K562 (cell line): Measurements from ENCODE around the gene ARL13B. TPM values are rescaled to one million over a fixed set of nuclear protein-coding genes. Genes with fewer than 3 reads are reported as not detected.
A peak's percentile ranks its signal among the peaks of the same experiment; 100 is the strongest.

Source experiments
- ATAC-seq: fragments of 200-7000 bp; cut with Tn5 transposase; 3 replicates; pipeline ENCODE4 v1.9.1; 2020; ENCODE audit warnings: moderate library complexity
- BruUV-seq: library from RNA; stranded (reverse); fragments of 400-500 nt; replicated peaks from 2 replicates; lab custom pipeline; 2021; lab: Mats Ljungman, UMichigan
- CTCF ChIA-PET: fragments of 300-600 bp; formaldehyde crosslinking; extraction: SDS; loops from one replicate; lab custom pipeline; 2021; ENCODE audit warnings: low intra/inter-chr PET ratio; lab: Yijun Ruan, JAX
- POLR2A ChIA-PET: fragments of 300-600, 350-650 bp; sonication (Branson Sonifier 250); formaldehyde crosslinking; extraction: SDS; loops from one replicate; lab custom pipeline; 2021; ENCODE audit warnings: antibody characterized with exemption, inconsistent platforms; lab: Yijun Ruan, JAX
- DNase-seq, 4 experiments: peaks; one replicate each; pipeline versions ENCODE4 v3.0.0 to v3.0.0-alpha.2; 2011 to 2018; ENCODE audit warnings: low spot score in 3 of 4, mixed read lengths in 3 of 4; ENCODE audit errors: extremely low read depth in 1 of 4
- FAIRE-seq: peaks from 2 replicates; lab custom pipeline; 2011; peaks lifted over from hg19 to GRCh38; lab: Jason Lieb, UNC
- H2AFZ ChIP-seq: 2 replicates; pipeline ENCODE4 v1.6.0; 2011; ENCODE audit warnings: low read depth, low read length, control low read depth, inconsistent platforms
- H3K27ac ChIP-seq: fragments of 200-600 bp; 3 replicates; pipeline ENCODE4 v1.8.0; 2011; ENCODE audit warnings: low read depth, mild to moderate bottlenecking, control low read depth, inconsistent platforms, low read length, moderate library complexity, mixed read lengths; ENCODE audit errors: extremely low read depth
- H3K27me3 ChIP-seq, 2 experiments: fragments of 300-600 bp in 1 of 2; 2 replicates in 1 of 2; 3 replicates in 1 of 2; pipeline versions ENCODE4 v1.6.0 to v1.8.0; 2011; ENCODE audit warnings: inconsistent platforms in 2 of 2, low read length in 2 of 2, mild to moderate bottlenecking in 1 of 2, mixed read lengths in 1 of 2, moderate library complexity in 1 of 2; ENCODE audit not compliant: control insufficient read depth in 2 of 2, insufficient read depth in 2 of 2
- H3K36me3 ChIP-seq: fragments of 300-600 bp; 3 replicates; pipeline ENCODE4 v1.8.0; 2011; ENCODE audit warnings: mild to moderate bottlenecking, low read length, inconsistent platforms; ENCODE audit not compliant: control insufficient read depth, insufficient read depth
- H3K4me1 ChIP-seq, 2 experiments: fragments of 200-600 bp in 1 of 2; replicated peaks in 1 of 2; 2 replicates in 1 of 2; 3 replicates in 1 of 2; pipeline versions ENCODE4 v1.5.1 to v1.8.0; 2011; ENCODE audit warnings: inconsistent platforms in 2 of 2, low read length in 2 of 2, mild to moderate bottlenecking in 1 of 2, mixed read lengths in 1 of 2, moderate library complexity in 1 of 2; ENCODE audit not compliant: control insufficient read depth in 2 of 2, insufficient read depth in 2 of 2
- H3K4me2 ChIP-seq: 2 replicates; pipeline ENCODE4 v1.6.1; 2011; ENCODE audit warnings: low read length, control low read depth, inconsistent platforms, mixed read lengths; ENCODE audit not compliant: insufficient read depth
- H3K4me3 ChIP-seq: fragments of 200-600 bp; sonication (generic), shearing (Covaris generic); 2 replicates; pipeline ENCODE4 v1.5.1; 2016; ENCODE audit warnings: control low read depth, inconsistent platforms
- H3K79me2 ChIP-seq: fragments of 200-600 bp; 3 replicates; pipeline ENCODE4 v1.8.0; 2011; ENCODE audit warnings: low read length, inconsistent platforms; ENCODE audit not compliant: control insufficient read depth, insufficient read depth
- H3K9ac ChIP-seq, 2 experiments: 2 replicates each; pipeline versions ENCODE4 v1.6.0 to v1.6.1; 2011; ENCODE audit warnings: low read depth in 2 of 2, low read length in 2 of 2, control low read depth in 1 of 2, inconsistent platforms in 1 of 2, mild to moderate bottlenecking in 1 of 2, mixed read lengths in 1 of 2; ENCODE audit not compliant: insufficient read depth in 1 of 2
- H3K9me1 ChIP-seq: one replicate; pipeline ENCODE4 v1.6.0; 2011; ENCODE audit warnings: inconsistent platforms, mild to moderate bottlenecking, low read length, moderate library complexity; ENCODE audit not compliant: control insufficient read depth, insufficient read depth
- H3K9me3 ChIP-seq: replicated peaks from 2 replicates; pipeline ENCODE4 v1.5.1; 2011; ENCODE audit warnings: low read depth, low read length, inconsistent platforms; ENCODE audit not compliant: control insufficient read depth, insufficient read depth
- H4K20me1 ChIP-seq: replicated peaks from 2 replicates; pipeline ENCODE4 v1.6.1; 2011; ENCODE audit warnings: low read length, inconsistent platforms, mixed read lengths; ENCODE audit not compliant: control insufficient read depth, insufficient read depth
- CBX8 ChIP-seq: fragments of 200-600 bp; sonication (generic); IDR thresholded peaks from 2 replicates; pipeline ENCODE4 v1.6.1; 2012; ENCODE audit warnings: borderline replicate concordance, mixed run types, low read depth, mild to moderate bottlenecking, moderate library complexity, mixed read lengths, low read length, control low read depth, inconsistent platforms; ENCODE audit not compliant: poor library complexity, severe bottlenecking; ENCODE audit errors: extremely low read depth
- CC2D1A ChIP-seq: fragments of 450-650 bp; IDR thresholded peaks from 2 replicates; pipeline ENCODE4 v1.6.1; 2017; ENCODE audit warnings: mild to moderate bottlenecking
- CCAR2 ChIP-seq: fragments of 200-400 bp; formaldehyde crosslinking; IDR thresholded peaks from 2 replicates; pipeline ENCODE4 v1.6.1; 2017; ENCODE audit warnings: mild to moderate bottlenecking, low read depth, low read length
- EP300 ChIP-seq: IDR thresholded peaks from 2 replicates; pipeline ENCODE4 v1.6.1; 2012; ENCODE audit warnings: low read length, improper control_type of control experiment
- FOXK2 ChIP-seq, 2 experiments: fragments of 450-650 bp; IDR thresholded peaks in 1 of 2; conservative IDR thresholded peaks in 1 of 2; 2 replicates each; pipeline ENCODE4 v1.6.1; 2016; ENCODE audit warnings: low read depth in 2 of 2, mild to moderate bottlenecking in 1 of 2
- HMG20B ChIP-seq: fragments of 250-450 bp; sonication (Bioruptor Pico); IDR thresholded peaks from 2 replicates; pipeline ENCODE4 v1.5.0; 2021; ENCODE audit warnings: mild to moderate bottlenecking
- NR2C1 ChIP-seq, 2 experiments: fragments of 450-650 bp; IDR thresholded peaks; 2 replicates each; pipeline ENCODE4 v1.6.1; 2017; ENCODE audit warnings: mild to moderate bottlenecking in 2 of 2, antibody characterized with exemption in 1 of 2, inconsistent platforms in 1 of 2, missing compliant biosample characterization in 1 of 2, missing genetic modification characterization in 1 of 2
- PHB ChIP-seq: fragments of 250-450 bp; sonication (Bioruptor Pico); IDR thresholded peaks from 2 replicates; pipeline ENCODE4 v1.5.0; 2021
- POLR2AphosphoS5 ChIP-seq: IDR thresholded peaks from 2 replicates; pipeline ENCODE4 v1.6.1; 2011; ENCODE audit warnings: mild to moderate bottlenecking, low read depth, low read length, moderate library complexity; ENCODE audit not compliant: control insufficient read depth, insufficient read depth
- PTRF ChIP-seq: fragments of 450-650 bp; IDR thresholded peaks from 2 replicates; pipeline ENCODE4 v1.6.1; 2016; ENCODE audit warnings: mild to moderate bottlenecking, missing genetic modification characterization, missing compliant biosample characterization
- PYGO2 ChIP-seq: fragments of 450-650 bp; IDR thresholded peaks from 2 replicates; pipeline ENCODE4 v1.6.1; 2016; ENCODE audit warnings: mild to moderate bottlenecking, missing genetic modification characterization, moderate library complexity, missing compliant biosample characterization
- SLC30A9 ChIP-seq: fragments of 250-450 bp; sonication (Bioruptor Pico); IDR thresholded peaks from 2 replicates; pipeline ENCODE4 v1.8.0; 2022; ENCODE audit warnings: mild to moderate bottlenecking, moderate library complexity
- SRSF1 ChIP-seq: fragments of 200-400 bp; formaldehyde crosslinking; IDR thresholded peaks from 2 replicates; pipeline ENCODE4 v1.6.1; 2017; ENCODE audit warnings: mild to moderate bottlenecking, low read depth, low read length, moderate library complexity
- YBX1 ChIP-seq: fragments of 450-650 bp; IDR thresholded peaks from 2 replicates; pipeline ENCODE4 v1.7.1; 2016; ENCODE audit warnings: mild to moderate bottlenecking
- ZC3H11A ChIP-seq: IDR thresholded peaks from 2 replicates; pipeline ENCODE4 v1.6.1; 2012; ENCODE audit warnings: low read depth, low read length, improper control_type of control experiment
- ZNF253 ChIP-seq: fragments of 250-450 bp; sonication (Bioruptor Pico); conservative IDR thresholded peaks from 2 replicates; pipeline ENCODE4 v1.6.1; 2021; ENCODE audit warnings: mild to moderate bottlenecking
- ZNF347 ChIP-seq: fragments of 450-650 bp; formaldehyde crosslinking; IDR thresholded peaks from 2 replicates; pipeline ENCODE4 v1.4.0; 2020; ENCODE audit warnings: low read depth, mild to moderate bottlenecking, moderate library complexity
- WGBS: fragments of 100-300 bp; shearing (Covaris generic); methylation state at CpG from one replicate; pipeline ENCODE4 v1.1.6; 2016; ENCODE audit warnings: low coverage, mixed read lengths; ENCODE audit not compliant: insufficient coverage; ENCODE audit errors: missing lambda C conversion rate; 5-methylcytosine and 5-hydroxymethylcytosine counted together
- in situ Hi-C: fragments of 300-500 bp; cut with MboI; formaldehyde crosslinking; loops from 4 replicates; pipeline ENCODE4 v1.15.0; 2018; ENCODE audit warnings: inconsistent platforms, mixed read lengths
- intact Hi-C: fragments of 100-400 bp; cut with micrococcal nuclease; formaldehyde crosslinking; loops from 2 replicates; pipeline ENCODE4 v1.14.2; 2022
- polyA plus RNA-seq, 8 experiments: library from polyadenylated mRNA; depleted of rRNA in 4 of 8; stranded (reverse) in 5 of 8; unstranded in 3 of 8; fragments of >200 nt; fragmentation: Nextera tagmentation in 2 of 8; fragmentation: Illumina TruSeq in 1 of 8; extraction: Ambion mirVana in 2 of 8; extraction: Trizol in 1 of 8; gene quantifications; 2 replicates each; pipeline versions ENCODE4 v1.2.1 to v1.2.3, GENCODE V29; 2011 to 2014; ENCODE audit warnings: inconsistent platforms in 1 of 8, missing spikeins in 1 of 8
- total RNA-seq, 7 experiments: library from RNA; depleted of rRNA in 6 of 7; stranded (reverse); fragments of >200 nt in 6 of 7; fragmentation: Illumina TruSeq in 2 of 7; extraction: Trizol in 2 of 7; gene quantifications; 2 replicates each; pipeline versions ENCODE4 v1.2.1 to v1.2.3, GENCODE V29; 2011 to 2021; ENCODE audit warnings: low replicate concordance in 1 of 7
- TF ChIP-seq, protein P1 (sequence below): fragments of 450-650 bp; formaldehyde crosslinking; IDR thresholded peaks from 2 replicates; pipeline ENCODE4 v1.4.0; 2022; ENCODE audit warnings: missing genetic modification characterization
- TF ChIP-seq, protein P2 (sequence below): sonication (generic); formaldehyde crosslinking; IDR thresholded peaks from 2 replicates; pipeline ENCODE4 v1.8.1; 2023; ENCODE audit warnings: mild to moderate bottlenecking, missing genetic modification reagents
- TF ChIP-seq, protein P3 (sequence below): fragments of 250-450 bp; sonication (Bioruptor Pico); IDR thresholded peaks from 2 replicates; pipeline ENCODE4 v1.8.0; 2022; ENCODE audit warnings: moderate library complexity, mild to moderate bottlenecking, inconsistent platforms

The ARL13B gene
- total and polyA plus RNA-seq, 9 of the 15 experiments (the other 6 are each of a cell fraction or from before 2014, with no cell fraction given) = 4.1 to 16.9 (median 12.2) TPM

DNA sequence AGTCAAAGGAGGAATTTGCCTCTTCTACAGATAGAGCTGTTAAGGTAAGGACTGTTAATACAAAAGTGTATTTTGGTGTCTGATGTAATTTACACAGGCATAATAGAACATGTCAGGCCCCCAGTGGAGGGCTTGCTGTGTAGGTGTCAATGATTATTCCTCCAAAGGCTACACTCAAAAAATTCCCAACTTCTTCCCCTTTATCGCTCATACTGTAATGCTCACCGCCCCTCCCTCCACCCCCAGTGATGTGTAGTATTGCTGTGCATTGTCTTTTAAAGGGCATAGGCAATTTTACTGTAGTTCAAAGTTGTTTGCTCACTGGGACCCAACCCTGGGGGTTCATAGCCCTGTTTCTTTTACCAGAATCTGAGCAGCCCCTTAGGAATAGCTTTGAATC, 115.2 kb downstream of the ARL13B start (continued):
- TF ChIP-seq, protein P1, sequence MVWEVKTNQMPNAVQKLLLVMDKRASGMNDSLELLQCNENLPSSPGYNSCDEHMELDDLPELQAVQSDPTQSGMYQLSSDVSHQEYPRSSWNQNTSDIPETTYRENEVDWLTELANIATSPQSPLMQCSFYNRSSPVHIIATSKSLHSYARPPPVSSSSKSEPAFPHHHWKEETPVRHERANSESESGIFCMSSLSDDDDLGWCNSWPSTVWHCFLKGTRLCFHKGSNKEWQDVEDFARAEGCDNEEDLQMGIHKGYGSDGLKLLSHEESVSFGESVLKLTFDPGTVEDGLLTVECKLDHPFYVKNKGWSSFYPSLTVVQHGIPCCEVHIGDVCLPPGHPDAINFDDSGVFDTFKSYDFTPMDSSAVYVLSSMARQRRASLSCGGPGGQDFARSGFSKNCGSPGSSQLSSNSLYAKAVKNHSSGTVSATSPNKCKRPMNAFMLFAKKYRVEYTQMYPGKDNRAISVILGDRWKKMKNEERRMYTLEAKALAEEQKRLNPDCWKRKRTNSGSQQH (CRISPR knock-in tag) = no peak

DNA sequence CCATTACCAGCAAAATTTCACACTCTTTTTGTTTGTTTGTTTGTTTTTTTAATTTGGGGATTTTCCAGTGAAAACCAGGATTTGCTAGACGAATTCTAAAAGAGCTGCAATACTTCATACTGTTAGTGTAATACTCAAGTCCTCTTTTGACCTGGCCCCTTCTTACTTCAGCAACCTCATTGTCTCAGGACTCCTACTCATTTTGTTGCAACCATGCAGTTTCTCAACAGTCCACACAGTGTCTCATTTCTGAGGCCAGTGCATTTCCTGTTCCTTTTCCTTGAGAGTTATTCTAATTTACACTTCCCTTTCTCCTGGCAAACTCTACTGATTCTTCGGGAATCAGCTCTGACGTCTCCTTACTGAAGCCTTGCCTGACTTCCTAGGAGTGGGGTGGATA, 118.5 kb downstream of the ARL13B start:
- H3K4me3 ChIP-seq = no peak overlapping the region
- ChIA-PET POLR2A (no interaction called here), CTCF (no interaction called here)
- no peak overlapping the region for H3K4me2 ChIP-seq
- 61% methylated on average over 2 of the region's 3 CpGs for WGBS
- no peaks in the 10 kb centered on the region for H3K4me1 ChIP-seq
- H3K79me2 ChIP-seq = no peaks in the 10 kb centered on the region
- peaks cover 14% of the 10 kb centered on the region; the same call in 1 of the 3 replicates for H3K36me3 ChIP-seq
- no peak overlapping the region for H3K9ac ChIP-seq
- peak; percentile 15 for FAIRE-seq
- TF ChIP-seq YBX1 (no peak), HMG20B (CRISPR knock-in tag) (no peak), CBX8 (no peak), CC2D1A (no peak), PHB (CRISPR knock-in tag) (no peak), ZNF347 (no peak), SRSF1 (no peak), ZNF253 (CRISPR knock-in tag) (no peak), NR2C1 (IDR thresholded peaks at IDR 0.05) (no peak), NR2C1 (tag; IDR thresholded peaks at IDR 0.05) (no peak), FOXK2 (conservative IDR thresholded peaks at IDR 0.05 in 1 of 2, IDR thresholded peaks at IDR 0.05 in 1 of 2; ENCODE audit: low read depth in 2 of 2) (no peak), SLC30A9 (no peak), POLR2AphosphoS5 (no peak), ZC3H11A (no peak), CCAR2 (no peak), PYGO2 (tag) (no peak), PTRF (tag) (no peak), EP300 (no peak)
- TF ChIP-seq, protein P2, sequence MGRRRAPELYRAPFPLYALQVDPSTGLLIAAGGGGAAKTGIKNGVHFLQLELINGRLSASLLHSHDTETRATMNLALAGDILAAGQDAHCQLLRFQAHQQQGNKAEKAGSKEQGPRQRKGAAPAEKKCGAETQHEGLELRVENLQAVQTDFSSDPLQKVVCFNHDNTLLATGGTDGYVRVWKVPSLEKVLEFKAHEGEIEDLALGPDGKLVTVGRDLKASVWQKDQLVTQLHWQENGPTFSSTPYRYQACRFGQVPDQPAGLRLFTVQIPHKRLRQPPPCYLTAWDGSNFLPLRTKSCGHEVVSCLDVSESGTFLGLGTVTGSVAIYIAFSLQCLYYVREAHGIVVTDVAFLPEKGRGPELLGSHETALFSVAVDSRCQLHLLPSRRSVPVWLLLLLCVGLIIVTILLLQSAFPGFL (CRISPR knock-in tag) = no peak
- TF ChIP-seq, protein P3, sequence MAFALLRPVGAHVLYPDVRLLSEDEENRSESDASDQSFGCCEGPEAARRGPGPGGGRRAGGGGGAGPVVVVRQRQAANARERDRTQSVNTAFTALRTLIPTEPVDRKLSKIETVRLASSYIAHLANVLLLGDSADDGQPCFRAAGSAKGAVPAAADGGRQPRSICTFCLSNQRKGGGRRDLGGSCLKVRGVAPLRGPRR = no peak
- TF ChIP-seq, all 486 proteins: peak for 0
- BruUV-seq = no TSS peak
- DNase-seq = no peak
- Histone ChIP-seq H3K27ac (no peak overlapping the region), H3K27me3 (no peaks in the 10 kb centered on the region), H4K20me1 (no peaks in the 10 kb centered on the region), H3K9me1 (no peaks in the 10 kb centered on the region), H3K9me3 (no peaks in the 10 kb centered on the region), H2AFZ (no peak overlapping the region)
- ATAC-seq = peak; percentile 60
- in situ Hi-C loops = no loop called here
- intact Hi-C loops = no loop called here
